ENCODE results near the gene MED12.

- TF ChIP-seq CTCF (IDR thresholded peaks at IDR 0.05; ENCODE audit: low read depth, low read length) (no peak), EZH2phosphoT487 (IDR thresholded peaks at IDR 0.05; ENCODE audit: low read depth) (no peak)
Observed at GRCh38 chrX:71148278-71148663, 29.9 kb downstream of the MED12 start.

Data from OCI-LY3 (cell line).